ENCODE results near the gene TFAP2C. TPM values are rescaled to one million over a fixed set of nuclear protein-coding genes. Genes with fewer than 3 reads are reported as not detected.

Gene TFAP2C
- total and polyA plus RNA-seq, 7 donors = 0.99 to 5.3 (median 3.5) TPM; not detected in 2

- TF ChIP-seq POLR2AphosphoS5 (IDR thresholded peaks at IDR 0.05) (no peak), EP300 (IDR thresholded peaks at IDR 0.05) (no peak), POLR2A (IDR thresholded peaks at IDR 0.05) (no peak), CTCF (IDR thresholded peaks at IDR 0.05) (no peak)
- no peaks in the 10 kb centered on the region for H3K4me1 ChIP-seq
- no peak for DNase-seq
- no peaks in the 10 kb centered on the region for H3K27me3 ChIP-seq
- H3K27ac ChIP-seq = no peak overlapping the region
- H3K9me3 ChIP-seq = no peaks in the 10 kb centered on the region
- WGBS, 2 donors = 12 to 47% methylated on average over 7 of the region's 7 CpGs
- intact Hi-C loops (cut with DNase I) = no loop called here
- H3K4me3 ChIP-seq = no peak overlapping the region
- H3K36me3 ChIP-seq = no peaks in the 10 kb centered on the region
Measured at GRCh38 chr20:56587307-56588041, 41.6 kb upstream of the TFAP2C start.

- intact Hi-C loops (cut with DNase I) = no loop called here
- H3K4me3 ChIP-seq = no peak overlapping the region
- WGBS, 2 donors = 61 to 66% methylated on average over 3 of the region's 3 CpGs
- no peaks in the 10 kb centered on the region for H3K4me1 ChIP-seq
- no peak for DNase-seq
- no peak overlapping the region for H3K27ac ChIP-seq
- no peaks in the 10 kb centered on the region for H3K36me3 ChIP-seq
- no peaks in the 10 kb centered on the region for H3K27me3 ChIP-seq
- H3K9me3 ChIP-seq = no peaks in the 10 kb centered on the region
- TF ChIP-seq EP300 (IDR thresholded peaks at IDR 0.05) = no peak
- TF ChIP-seq POLR2A (IDR thresholded peaks at IDR 0.05) = no peak
Measured at GRCh38 chr20:56588996-56589395, 40.1 kb upstream of the TFAP2C start.

- no peak overlapping the region for H3K4me3 ChIP-seq
- H3K9me3 ChIP-seq = no peaks in the 10 kb centered on the region
- H3K27ac ChIP-seq = no peak overlapping the region
- no peaks in the 10 kb centered on the region for H3K27me3 ChIP-seq
- H3K4me1 ChIP-seq = no peaks in the 10 kb centered on the region
- DNase-seq = no peak
- WGBS, 2 donors = 90 to 91% methylated on average over 5 of the region's 5 CpGs
- no peaks in the 10 kb centered on the region for H3K36me3 ChIP-seq
- TF ChIP-seq POLR2A (IDR thresholded peaks at IDR 0.05) (no peak), POLR2AphosphoS5 (IDR thresholded peaks at IDR 0.05) (no peak), EP300 (IDR thresholded peaks at IDR 0.05) (no peak), CTCF (IDR thresholded peaks at IDR 0.05) (no peak)
- intact Hi-C loops (cut with DNase I) = no loop called here
Measured at GRCh38 chr20:56589633-56590032, 39.5 kb upstream of the TFAP2C start.

GRCh38 chr20:56590888-56591287 is 38.2 kb upstream of the TFAP2C start:
- no peaks in the 10 kb centered on the region for H3K27me3 ChIP-seq
- 69 to 81% methylated on average over 6 of the region's 6 CpGs for WGBS, 2 donors
- H3K4me1 ChIP-seq = no peaks in the 10 kb centered on the region
- no peak for TF ChIP-seq POLR2A (IDR thresholded peaks at IDR 0.05)
- H3K9me3 ChIP-seq = no peaks in the 10 kb centered on the region
- intact Hi-C loops (cut with DNase I) = no loop called here
- no peak overlapping the region for H3K4me3 ChIP-seq
- no peak for DNase-seq
- H3K36me3 ChIP-seq = no peaks in the 10 kb centered on the region
- H3K27ac ChIP-seq = no peak overlapping the region

GRCh38 chr20:56592211-56592610 is 36.9 kb upstream of the TFAP2C start:
- H3K36me3 ChIP-seq = no peaks in the 10 kb centered on the region
- no peaks in the 10 kb centered on the region for H3K9me3 ChIP-seq
- TF ChIP-seq EP300 (IDR thresholded peaks at IDR 0.05) (no peak), POLR2AphosphoS5 (IDR thresholded peaks at IDR 0.05) (no peak), POLR2A (IDR thresholded peaks at IDR 0.05) (no peak), CTCF (IDR thresholded peaks at IDR 0.05) (no peak)
- H3K27me3 ChIP-seq = no peaks in the 10 kb centered on the region
- no peak for DNase-seq
- intact Hi-C loops (cut with DNase I) = no loop called here
- H3K4me3 ChIP-seq = no peak overlapping the region
- no peak overlapping the region for H3K27ac ChIP-seq
- no peaks in the 10 kb centered on the region for H3K4me1 ChIP-seq

- Histone ChIP-seq H3K4me3 (no peak overlapping the region), H3K9me3 (no peaks in the 10 kb centered on the region), H3K27me3 (no peaks in the 10 kb centered on the region), H3K4me1 (no peaks in the 10 kb centered on the region), H3K36me3 (no peaks in the 10 kb centered on the region), H3K27ac (no peak overlapping the region)
- no peak for DNase-seq
- intact Hi-C loops (cut with DNase I) = no loop called here
- 77 to 78% methylated on average over 6 of the region's 6 CpGs for WGBS, 2 donors
- TF ChIP-seq POLR2A (IDR thresholded peaks at IDR 0.05) (no peak), POLR2AphosphoS5 (IDR thresholded peaks at IDR 0.05) (no peak), EP300 (IDR thresholded peaks at IDR 0.05) (no peak), CTCF (IDR thresholded peaks at IDR 0.05) (no peak)
Measured at GRCh38 chr20:56592817-56593216, 36.3 kb upstream of the TFAP2C start.
